IMR-90 (cell line): ENCODE data around the gene UXS1. TPM values are rescaled to one million over a fixed set of nuclear protein-coding genes. Genes with fewer than 3 reads are reported as not detected.

ENCODE experiments used
- ATAC-seq: fragments of 200-7000 bp; cut with Tn5 transposase; 2 replicates; pipeline ENCODE4 v1.9.1; 2020; ENCODE audit warnings: low read depth, mild to moderate bottlenecking, moderate library complexity
- BruUV-seq: library from RNA; stranded (reverse); fragments of 400-500 nt; replicated peaks from 2 replicates; lab custom pipeline; 2021; lab: Mats Ljungman, UMichigan
- CTCF ChIA-PET: fragments of 300-600 bp; formaldehyde crosslinking; extraction: SDS; loops from one replicate; lab custom pipeline; 2021; ENCODE audit warnings: antibody characterized with exemption; lab: Yijun Ruan, JAX
- POLR2A ChIA-PET: fragments of 300-600 bp; sonication (Branson Sonifier 250); formaldehyde crosslinking; loops from one replicate; lab custom pipeline; 2022; ENCODE audit warnings: antibody characterized with exemption; ENCODE audit not compliant: unreplicated experiment; lab: Charles Lee
- DNase-seq: peaks from one replicate; pipeline ENCODE4 v3.0.0; 2013
- H2AFZ ChIP-seq: replicated peaks from 2 replicates; pipeline ENCODE3; 2013; ENCODE audit warnings: low read length, mild to moderate bottlenecking; ENCODE audit not compliant: poor library complexity
- H2AK5ac ChIP-seq: 2 replicates; pipeline ENCODE4 v1.6.1; 2013; ENCODE audit warnings: low read depth, low read length, inconsistent platforms
- H2AK9ac ChIP-seq: replicated peaks from 2 replicates; pipeline ENCODE3; 2013; ENCODE audit warnings: mild to moderate bottlenecking, low read depth, low read length, moderate library complexity; ENCODE audit not compliant: poor library complexity
- H2BK120ac ChIP-seq: 2 replicates; pipeline ENCODE4 v1.6.1; 2013; ENCODE audit warnings: low read depth, low read length, inconsistent platforms
- H2BK15ac ChIP-seq: 3 replicates; pipeline ENCODE4 v1.6.1; 2013; ENCODE audit warnings: low read depth, low read length, inconsistent platforms
- H2BK20ac ChIP-seq: 2 replicates; pipeline ENCODE4 v1.6.1; 2013; ENCODE audit warnings: low read depth, mild to moderate bottlenecking, inconsistent platforms, low read length, moderate library complexity
- H2BK5ac ChIP-seq: 2 replicates; pipeline ENCODE4 v1.6.1; 2013; ENCODE audit warnings: mild to moderate bottlenecking, low read depth, low read length, inconsistent platforms; ENCODE audit not compliant: poor library complexity, severe bottlenecking
- H3K14ac ChIP-seq: replicated peaks from 2 replicates; pipeline ENCODE4 v1.6.1; 2013; ENCODE audit warnings: low read depth, low read length, inconsistent platforms
- H3K18ac ChIP-seq: 2 replicates; pipeline ENCODE4 v1.6.1; 2013; ENCODE audit warnings: low read depth, low read length, control low read depth
- H3K23ac ChIP-seq: 2 replicates; pipeline ENCODE4 v1.6.1; 2013; ENCODE audit warnings: low read depth, low read length, inconsistent platforms
- H3K27ac ChIP-seq: 2 replicates; pipeline ENCODE4 v1.5.1; 2013; ENCODE audit warnings: mild to moderate bottlenecking, control low read depth, low read length; ENCODE audit not compliant: insufficient read depth
- H3K27me3 ChIP-seq: 2 replicates; pipeline ENCODE4 v1.6.1; 2013; ENCODE audit warnings: low read length; ENCODE audit not compliant: control insufficient read depth, insufficient read depth
- H3K36me3 ChIP-seq: 2 replicates; pipeline ENCODE4 v1.6.1; 2013; ENCODE audit warnings: low read length, mixed read lengths; ENCODE audit not compliant: control insufficient read depth, insufficient read depth
- H3K4ac ChIP-seq: 2 replicates; pipeline ENCODE4 v1.6.1; 2013; ENCODE audit warnings: low read depth, low read length, inconsistent platforms
- H3K4me1 ChIP-seq: 2 replicates; pipeline ENCODE4 v1.6.1; 2013; ENCODE audit warnings: low read length, mixed read lengths; ENCODE audit not compliant: control insufficient read depth, insufficient read depth
- H3K4me2 ChIP-seq: 2 replicates; pipeline ENCODE4 v1.6.1; 2013; ENCODE audit warnings: low read depth, mild to moderate bottlenecking, control low read depth, low read length, moderate library complexity
- H3K4me3 ChIP-seq: 2 replicates; pipeline ENCODE4 v1.5.1; 2013; ENCODE audit warnings: low read depth, mild to moderate bottlenecking, control low read depth, low read length, moderate library complexity; ENCODE audit not compliant: insufficient read depth
- H3K56ac ChIP-seq: 2 replicates; pipeline ENCODE4 v1.6.1; 2013; ENCODE audit warnings: low read length, inconsistent platforms; ENCODE audit not compliant: insufficient read depth; ENCODE audit errors: extremely low read depth
- H3K79me1 ChIP-seq, 2 experiments: 2 replicates each; pipeline ENCODE4 v1.6.1; 2013; ENCODE audit warnings: low read length in 2 of 2, inconsistent platforms in 1 of 2, low read depth in 1 of 2
- H3K9ac ChIP-seq: 2 replicates; pipeline ENCODE4 v1.6.1; 2013; ENCODE audit warnings: low read depth, low read length, control low read depth
- H3K9me1 ChIP-seq: 2 replicates; pipeline ENCODE4 v1.6.1; 2013; ENCODE audit warnings: low read length, inconsistent platforms; ENCODE audit not compliant: insufficient read depth
- H3K9me3 ChIP-seq: 2 replicates; pipeline ENCODE4 v1.6.1; 2013; ENCODE audit warnings: low read length; ENCODE audit not compliant: control insufficient read depth, insufficient read depth
- H4K20me1 ChIP-seq: 2 replicates; pipeline ENCODE4 v1.6.1; 2013; ENCODE audit warnings: low read length, inconsistent platforms; ENCODE audit not compliant: insufficient read depth
- H4K5ac ChIP-seq: 2 replicates; pipeline ENCODE4 v1.6.1; 2013; ENCODE audit warnings: mild to moderate bottlenecking, low read depth, low read length, control low read depth
- H4K8ac ChIP-seq, 2 experiments: 2 replicates each; pipeline ENCODE4 v1.6.1; 2013; ENCODE audit warnings: low read depth in 2 of 2, low read length in 2 of 2, control low read depth in 1 of 2, inconsistent platforms in 1 of 2
- H4K91ac ChIP-seq: 2 replicates; pipeline ENCODE4 v1.6.1; 2013; ENCODE audit warnings: low read depth, low read length, inconsistent platforms; ENCODE audit not compliant: insufficient read depth
- BHLHE40 ChIP-seq: fragments of 150-350 bp; IDR thresholded peaks from 2 replicates; pipeline ENCODE4 v1.6.1; 2016; ENCODE audit warnings: mild to moderate bottlenecking, low read depth, low read length
- FOS ChIP-seq: fragments of 150-350 bp; IDR thresholded peaks from 2 replicates; pipeline ENCODE4 v1.6.1; 2016; ENCODE audit warnings: low read depth, low read length
- MAFK ChIP-seq: IDR thresholded peaks from 2 replicates; pipeline ENCODE4 v1.6.1; 2012; ENCODE audit warnings: low read depth, low read length, improper control_type of control experiment
- MAZ ChIP-seq: IDR thresholded peaks from 2 replicates; pipeline ENCODE4 v1.6.1; 2012; ENCODE audit warnings: low read depth, mild to moderate bottlenecking, low read length, improper control_type of control experiment, moderate library complexity, borderline replicate concordance
- MXI1 ChIP-seq: IDR thresholded peaks from 2 replicates; pipeline ENCODE4 v1.6.1; 2012; ENCODE audit warnings: low read depth, mild to moderate bottlenecking, low read length, moderate library complexity, borderline replicate concordance
- NFE2L2 ChIP-seq: fragments of 150-350 bp; IDR thresholded peaks from 2 replicates; pipeline ENCODE4 v1.6.1; 2016; ENCODE audit warnings: low read depth, mild to moderate bottlenecking, low read length
- WGBS, 2 experiments: methylation state at CpG; one replicate each; pipeline versions ENCODE4 v1.1.5 to v1.1.7; 2013; ENCODE audit warnings: missing lambda C conversion rate in 2 of 2; ENCODE audit not compliant: insufficient read length in 1 of 2; ENCODE audit errors: extremely low coverage in 2 of 2; 5-methylcytosine and 5-hydroxymethylcytosine counted together
- dilution Hi-C: fragments of 300-500 bp; cut with HindIII; formaldehyde crosslinking; loops from one replicate; pipeline ENCODE4 v1.14.3; 2018; ENCODE audit warnings: low sequenced_read_pairs; ENCODE audit not compliant: unreplicated experiment
- in situ Hi-C: fragments of 300-500 bp; cut with MboI; formaldehyde crosslinking; loops from 3 replicates; pipeline ENCODE4 v1.14.3; 2019; ENCODE audit warnings: low sequenced_read_pairs, inconsistent platforms, mixed read lengths
- intact Hi-C: fragments of 100-400 bp; cut with micrococcal nuclease; formaldehyde crosslinking; loops from 2 replicates; pipeline ENCODE4 v1.10.0; 2022
- polyA plus RNA-seq, 3 experiments: library from polyadenylated mRNA; depleted of rRNA; stranded (reverse); fragments of >200 nt; gene quantifications; 2 replicates each; pipeline ENCODE4 v1.2.3, GENCODE V29; 2012; ENCODE audit warnings: low replicate concordance in 1 of 3
- total RNA-seq: library from RNA; depleted of rRNA; stranded (reverse); fragments of >200 nt; gene quantifications from 2 replicates; pipeline ENCODE4 v1.2.3, GENCODE V29; 2012

The UXS1 gene
- total and polyA plus RNA-seq, 2 of the 4 experiments (the other 2 are of a cell fraction) = 33.7 to 54.3 TPM

GRCh38 chr2:106126295-106126694 lies 67.8 kb downstream of the UXS1 start:
- no peak overlapping the region for H3K23ac ChIP-seq
- H4K91ac ChIP-seq = no peak overlapping the region
- H3K9ac ChIP-seq = no peak overlapping the region
- intact Hi-C loops (loop anchor here (5.0 kb wide), 1 partner anchor 66 kb away; the partner anchor contains the start of gene UXS1), in situ Hi-C loops (no loop called here), dilution Hi-C loops (no loop called here)
- H2BK15ac ChIP-seq = no peak overlapping the region
- H2AFZ ChIP-seq = no peak overlapping the region
- no peaks in the 10 kb centered on the region for H3K27me3 ChIP-seq
- no peak overlapping the region for H3K4me2 ChIP-seq
- no CpG with 5 or more reads among the region's 7 CpGs for WGBS, 2 experiments
- H2AK9ac ChIP-seq = no peak overlapping the region
- no peak overlapping the region for H4K8ac ChIP-seq
- H2BK120ac ChIP-seq = no peak overlapping the region
- no peak for TF ChIP-seq MAFK
- TF ChIP-seq NFE2L2 = no peak
- no peak for TF ChIP-seq MAZ
- no peak for TF ChIP-seq FOS
- no peak for TF ChIP-seq MXI1
- TF ChIP-seq BHLHE40 = no peak
- H3K9me1 ChIP-seq = peaks cover 11% of the 10 kb centered on the region
- H3K79me1 ChIP-seq = peaks cover 9 to 11% of the 10 kb centered on the region in 2 experiments
- no peak overlapping the region for H2AK5ac ChIP-seq
- H2BK20ac ChIP-seq = no peak overlapping the region
- ChIA-PET CTCF (interaction anchor here (0.5 kb wide), 1 partner anchor 294 kb away, joined by 4 read pairs; no protein-coding TSS in a partner anchor), POLR2A (no interaction called here)
- H3K4me1 ChIP-seq = peaks cover 6% of the 10 kb centered on the region; the same call in 1 of the 2 replicates
- H3K36me3 ChIP-seq = peaks cover 17% of the 10 kb centered on the region
- no peaks in the 10 kb centered on the region for H4K20me1 ChIP-seq
- no peak overlapping the region for H2BK5ac ChIP-seq
- ATAC-seq = no peak
- no peak overlapping the region for H4K5ac ChIP-seq
- no peak overlapping the region for H3K4ac ChIP-seq
- H3K56ac ChIP-seq = no peak overlapping the region
- no peak for DNase-seq
- no peak overlapping the region for H3K18ac ChIP-seq
- no TSS peak for BruUV-seq
- H3K27ac ChIP-seq = no peak overlapping the region
- no peak overlapping the region for H3K14ac ChIP-seq
- H3K9me3 ChIP-seq = no peaks in the 10 kb centered on the region
- H3K4me3 ChIP-seq = no peak overlapping the region
